Mesenteric fat pad (tissue), 1 donor: Measurements from ENCODE around the gene FAM107B. TPM values are rescaled to one million over a fixed set of nuclear protein-coding genes. Genes with fewer than 3 reads are reported as not detected.

Experiments used
- DNase-seq: peaks from one replicate; pipeline ENCODE4 v3.0.0-alpha.2; 2020; ENCODE audit warnings: low spot score
- total RNA-seq: library from RNA; stranded (reverse); fragmentation: NEBNext Ultra II Directional; extraction: Animal tissue kit (Norgen Biotek cat#: 25700); gene quantifications from one replicate; pipeline ENCODE4 v1.2.1, GENCODE V29; 2021
- donor health status: DM: yes; HTN: yes; CAD: no.

The FAM107B gene
- total RNA-seq, 1 donor from 2014 or later, result 88.2 TPM

DNA sequence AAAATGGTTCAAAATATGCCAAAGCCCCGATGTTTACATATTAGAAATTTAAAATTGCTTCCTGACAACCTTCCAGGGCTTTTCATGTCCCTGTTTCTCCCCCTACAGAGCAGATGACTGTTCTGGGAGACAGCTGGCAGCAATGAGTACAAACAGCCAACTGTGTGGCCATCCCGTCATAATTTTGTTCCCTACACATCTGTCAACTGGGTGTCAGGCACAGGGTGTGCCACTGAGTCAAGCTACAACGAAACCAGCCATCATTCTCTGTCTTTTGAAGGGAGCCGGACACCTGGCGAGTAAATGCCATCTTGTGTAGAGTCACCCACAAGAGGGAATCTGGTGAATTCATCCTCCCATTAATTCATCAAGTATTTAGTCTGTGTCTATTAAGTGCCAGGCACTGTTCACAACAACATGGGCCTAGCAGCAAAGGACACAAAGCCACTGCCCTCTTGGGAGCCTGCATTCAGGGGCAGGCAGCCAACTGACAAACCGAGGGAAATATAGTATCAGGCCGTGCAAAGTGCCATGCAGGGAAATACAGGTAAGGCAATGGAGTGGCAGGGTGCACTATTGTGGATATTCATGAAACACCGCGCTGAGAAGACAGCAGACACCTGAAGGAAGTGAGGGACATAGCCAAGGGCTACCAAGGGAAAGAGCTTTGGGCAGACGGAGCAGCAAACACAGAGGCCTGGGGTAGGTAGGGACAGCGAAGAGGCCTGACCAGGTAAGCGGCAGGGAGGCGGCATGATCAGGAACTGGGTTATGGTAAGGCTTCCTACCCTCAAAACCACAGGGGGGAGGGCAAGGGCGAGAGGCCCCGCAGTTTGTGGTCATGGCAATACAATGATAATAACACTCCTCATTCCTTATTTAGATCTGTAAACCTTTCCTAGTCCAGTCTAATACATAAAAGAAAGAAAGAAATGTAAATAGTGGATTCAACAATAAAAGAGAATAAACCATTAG, 213.6 kb downstream of the FAM107B start:
- no peak for DNase-seq

DNA sequence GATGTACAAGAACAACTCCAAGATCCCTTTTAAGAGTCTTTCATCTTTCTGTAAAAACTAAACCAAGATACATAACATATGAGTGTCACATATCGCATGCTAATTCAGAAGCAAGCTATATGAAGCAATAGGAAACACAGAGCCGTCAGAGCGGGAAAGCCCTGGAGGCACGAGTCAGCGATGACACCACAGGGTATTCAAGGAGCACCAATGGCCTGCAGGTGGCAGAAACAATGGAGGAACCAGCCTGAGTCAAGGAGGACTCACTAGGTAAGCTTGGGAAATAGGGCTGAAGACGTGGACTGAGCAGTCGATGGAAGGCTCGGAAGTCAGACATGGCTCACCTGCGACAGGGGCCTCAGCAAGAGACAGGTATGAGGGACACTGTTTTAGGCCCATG, 214.4 kb downstream of the FAM107B start:
- DNase-seq, result no peak

DNA sequence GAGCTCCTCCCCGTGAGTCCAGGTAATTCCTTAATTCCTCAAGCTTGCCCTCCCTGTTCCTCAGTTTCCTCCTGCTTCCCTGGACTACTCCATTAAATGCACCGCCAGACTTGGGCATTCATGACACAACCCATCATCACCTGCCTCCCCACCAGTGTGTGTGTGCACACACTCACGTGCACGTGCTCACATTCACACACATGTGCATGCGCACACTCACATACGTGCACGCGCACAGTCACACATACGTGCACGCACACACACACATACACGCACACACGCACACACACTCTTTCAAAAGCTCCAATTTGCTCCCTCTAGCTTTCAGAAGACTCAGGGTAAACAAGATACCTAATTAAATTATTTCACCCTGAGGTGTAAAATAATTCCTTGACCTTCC, 216.7 kb downstream of the FAM107B start:
- DNase-seq, result no peak

DNA sequence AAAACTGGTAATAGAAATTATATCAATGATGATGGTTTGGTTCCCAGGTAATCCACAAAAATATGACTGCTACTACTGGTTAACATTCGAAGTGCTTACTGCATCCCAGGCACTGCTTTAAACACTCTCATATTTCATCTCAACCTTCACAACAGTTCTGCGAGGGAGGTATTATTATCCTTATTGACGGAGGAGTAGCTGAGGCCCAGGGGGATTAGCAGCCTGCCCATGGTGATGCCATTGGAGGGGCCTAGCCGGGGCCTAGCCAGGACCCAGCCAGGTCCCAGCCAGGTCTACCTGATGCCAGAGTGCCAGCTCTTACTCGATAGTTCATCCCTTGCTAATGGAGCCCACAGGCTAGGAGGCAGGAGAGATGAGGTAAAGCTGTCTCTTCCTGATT, 217.1 kb downstream of the FAM107B start:
- DNase-seq, result no peak

DNA sequence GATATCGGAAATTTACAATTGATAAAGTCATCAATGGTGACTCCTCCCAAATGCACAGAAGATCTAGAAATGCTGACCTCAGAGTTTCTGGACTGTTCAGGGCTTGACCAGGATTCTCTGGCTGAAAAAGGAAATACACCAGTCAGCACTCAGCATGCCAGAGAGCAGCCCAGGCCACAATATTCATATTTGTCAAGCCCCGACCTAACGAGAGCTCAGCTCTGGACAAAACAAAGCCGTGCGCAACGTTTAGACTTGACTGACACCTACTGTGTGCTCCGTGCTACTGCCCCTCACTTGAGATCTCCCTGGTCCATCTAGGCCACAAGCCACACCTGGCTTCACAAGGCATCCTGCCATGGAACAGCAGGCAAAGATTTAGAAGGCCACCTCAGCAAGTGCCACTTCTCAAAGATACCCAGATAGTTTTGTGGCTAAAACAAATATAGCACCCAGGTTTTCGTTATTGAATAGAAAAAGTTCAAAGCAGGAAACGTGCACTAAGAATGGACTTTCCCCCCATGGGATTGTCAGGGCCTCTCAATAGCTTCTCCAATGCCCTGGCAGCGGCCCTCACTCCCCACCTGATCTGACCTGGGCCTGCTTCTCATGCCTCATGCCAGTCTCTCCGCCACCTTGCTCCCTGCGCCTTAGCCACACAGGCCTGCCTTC, 218.3 kb downstream of the FAM107B start:
- no peak for DNase-seq

DNA sequence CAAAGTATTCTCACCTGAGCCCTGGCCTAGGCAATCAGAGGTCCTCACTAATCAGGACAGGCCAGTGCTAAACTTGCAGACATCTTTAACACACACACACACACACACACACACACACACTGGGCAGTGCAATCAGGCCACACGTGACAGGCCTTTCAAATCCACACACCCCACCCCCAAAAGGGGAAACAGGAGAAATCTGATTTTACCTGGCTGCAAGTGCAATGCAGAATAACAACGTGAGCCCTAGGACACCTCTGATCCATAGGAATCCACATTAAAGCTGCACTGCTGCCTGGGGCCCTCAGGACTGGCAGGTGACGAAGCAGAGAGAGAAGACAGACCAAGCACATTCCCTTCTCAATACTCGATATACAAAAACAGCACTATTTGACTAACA, 218.9 kb downstream of the FAM107B start:
- no peak for DNase-seq

DNA sequence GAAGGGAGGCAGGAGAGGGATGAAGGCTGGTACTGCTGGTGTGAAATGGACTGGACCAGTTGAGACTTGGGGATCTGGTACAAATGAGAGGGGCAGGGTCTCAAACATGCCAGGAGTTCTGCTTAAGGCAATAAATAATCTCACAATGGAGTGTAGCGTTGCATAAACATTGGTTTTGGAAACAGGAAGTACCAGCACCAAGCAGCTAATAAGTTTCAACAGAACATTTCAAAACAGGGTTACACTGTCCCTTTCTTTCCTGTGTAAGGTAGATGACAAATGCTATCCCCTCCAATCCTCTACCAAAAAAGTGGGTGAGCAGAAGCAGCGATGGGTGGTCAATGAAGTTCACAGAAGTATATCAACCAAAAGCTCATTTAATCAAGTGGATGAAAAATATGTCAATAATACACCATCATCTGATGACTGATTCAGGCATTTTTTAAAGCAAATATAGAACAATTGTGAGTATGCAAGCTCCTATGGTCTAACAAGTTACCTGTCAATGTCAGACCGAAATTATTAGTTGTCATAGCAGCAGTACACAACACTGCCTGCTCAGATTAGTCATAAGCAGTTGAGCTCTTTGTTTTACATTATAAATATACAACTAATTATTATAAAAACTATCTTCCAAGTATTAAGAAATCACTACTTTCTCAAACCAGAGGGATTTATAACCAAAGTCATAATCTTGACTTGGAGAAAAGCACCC, 220.0 kb downstream of the FAM107B start:
- no peak for DNase-seq

DNA sequence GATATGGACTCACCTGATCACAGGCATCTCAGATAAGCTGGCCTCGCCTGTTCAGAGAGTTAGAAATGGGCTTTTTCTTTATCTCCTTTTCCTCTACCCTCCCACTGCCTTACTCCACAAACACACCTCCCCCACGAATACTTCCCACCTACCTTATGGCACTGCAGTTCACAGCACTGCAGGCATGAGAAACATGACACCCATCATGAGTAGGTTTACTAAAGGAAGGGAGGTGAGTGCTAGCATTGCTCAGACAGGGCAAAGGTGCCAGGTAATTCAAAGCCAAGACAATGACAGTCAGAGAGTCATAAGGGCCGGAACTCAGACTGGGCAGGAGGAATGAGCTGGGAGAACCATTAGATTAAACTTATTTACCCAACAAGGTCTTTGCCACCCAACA, 220.6 kb downstream of the FAM107B start:
- DNase-seq, result no peak

DNA sequence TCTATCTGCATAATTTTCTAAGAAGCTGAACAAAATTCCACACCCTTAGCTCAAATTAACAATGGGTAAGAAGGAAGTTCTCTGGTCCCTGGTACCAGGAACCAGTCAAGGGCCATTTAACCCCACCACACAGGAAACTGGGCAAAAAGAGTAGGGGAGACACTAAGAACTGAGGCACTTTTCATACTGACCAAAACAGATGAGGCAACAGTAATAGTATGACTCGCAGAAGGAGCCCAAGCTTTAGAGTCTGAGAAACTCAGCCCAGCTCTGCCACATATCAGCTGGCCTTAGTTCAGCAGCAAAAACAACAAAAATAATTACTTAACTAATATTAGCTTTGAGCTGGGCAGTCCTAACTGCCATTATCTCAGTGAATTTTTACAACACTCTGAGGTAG, 221.2 kb downstream of the FAM107B start:
- no peak for DNase-seq

DNA sequence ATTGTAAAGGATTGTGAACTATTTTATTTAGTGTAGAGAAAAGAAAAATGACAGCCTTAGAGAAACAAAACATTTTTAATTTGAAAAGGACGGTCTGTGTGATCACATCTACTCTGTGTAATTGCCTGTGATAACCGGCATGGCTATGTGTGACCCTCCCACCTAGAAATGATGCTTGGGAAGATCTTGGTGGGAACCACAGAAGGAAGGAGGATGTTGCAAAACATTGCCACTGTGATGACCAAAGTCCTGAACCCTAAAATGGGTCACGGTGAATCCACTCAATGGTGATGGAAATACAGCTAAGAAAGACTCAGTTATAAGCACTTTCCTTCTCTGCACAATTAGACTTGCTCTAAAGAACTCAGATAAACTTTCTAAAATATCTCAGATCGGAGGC, 222.7 kb downstream of the FAM107B start:
- DNase-seq, result no peak

DNA sequence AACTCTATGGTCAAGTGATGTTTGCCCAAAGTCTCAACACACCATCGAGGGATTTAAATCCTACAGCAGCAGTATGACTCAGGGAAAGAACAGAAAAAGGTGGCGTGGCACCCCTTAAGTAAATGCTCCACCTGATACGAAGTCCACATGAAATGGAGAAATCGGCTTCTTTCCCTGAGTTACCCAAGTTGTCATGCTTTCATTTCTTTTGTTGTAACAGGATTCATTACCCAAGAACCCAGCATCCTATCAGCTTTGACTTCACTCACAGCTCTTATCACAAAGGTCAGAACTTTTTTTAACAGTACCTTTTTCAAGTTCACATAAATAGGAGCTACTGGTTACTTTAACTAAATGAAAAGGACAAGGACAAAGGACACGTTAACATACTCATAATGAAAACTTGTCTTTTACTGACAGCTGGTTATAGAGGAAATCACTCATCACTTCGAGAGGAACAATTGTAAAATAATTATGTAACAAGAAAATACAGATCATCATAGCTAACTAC, 224.2 kb downstream of the FAM107B start:
- DNase-seq, result no peak

DNA sequence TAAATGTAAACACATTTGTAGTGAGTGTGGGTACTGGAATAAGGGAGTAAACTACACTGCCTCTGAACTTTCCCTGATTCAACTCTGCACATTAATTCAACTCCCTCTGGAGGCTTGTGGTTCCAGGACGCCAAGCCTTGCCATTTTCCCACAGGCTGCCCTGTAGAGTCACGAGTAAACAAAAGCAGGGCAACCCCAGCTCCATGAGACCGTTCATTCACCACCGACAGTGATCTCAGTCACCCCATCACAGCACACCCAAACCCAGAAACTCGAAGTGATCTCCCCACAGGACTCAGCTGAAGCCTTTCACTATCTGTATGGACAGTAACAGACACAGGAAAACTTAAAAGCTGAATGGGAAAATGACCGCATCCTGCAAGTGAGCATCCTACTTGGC, 225.2 kb downstream of the FAM107B start:
- no peak for DNase-seq

DNA sequence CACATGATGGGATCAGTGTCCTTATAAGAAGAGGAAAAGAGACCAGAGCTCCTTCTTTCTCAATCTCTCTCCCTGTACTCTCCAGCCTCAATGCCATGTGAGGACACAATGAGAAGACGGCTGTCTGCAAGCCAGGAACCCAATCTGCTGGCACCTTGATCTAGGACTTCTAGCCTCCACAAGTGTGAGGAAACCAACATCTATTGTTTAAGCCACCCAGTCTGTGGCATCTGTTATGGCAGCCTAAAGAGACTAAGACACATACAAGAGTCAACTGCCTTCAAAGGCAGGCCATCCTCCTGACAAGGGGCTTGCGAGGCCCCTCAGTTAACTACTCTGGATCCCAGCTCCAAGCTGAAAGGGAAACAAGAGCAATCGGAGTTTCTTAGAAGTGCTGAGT, 225.7 kb downstream of the FAM107B start:
- DNase-seq, result no peak

DNA sequence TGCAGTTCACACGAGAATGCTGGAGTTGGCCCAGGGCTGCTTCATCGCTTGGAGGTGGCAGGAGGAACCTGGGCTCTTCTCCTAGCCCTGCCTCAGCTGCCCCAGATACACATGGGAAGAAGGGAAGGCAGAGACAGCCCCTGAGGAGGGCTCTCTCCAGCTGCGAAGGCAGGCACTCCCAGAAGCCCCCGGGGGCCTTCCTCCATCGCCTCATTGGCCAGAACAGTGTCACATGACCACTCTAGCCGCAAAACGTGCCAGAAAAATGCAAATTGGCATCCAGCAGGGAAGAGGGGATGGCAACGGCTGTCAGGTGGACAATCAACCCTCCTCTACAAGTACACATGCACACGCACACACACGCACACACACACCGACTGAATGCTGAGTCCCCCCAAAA, 226.2 kb downstream of the FAM107B start:
- DNase-seq, result no peak

DNA sequence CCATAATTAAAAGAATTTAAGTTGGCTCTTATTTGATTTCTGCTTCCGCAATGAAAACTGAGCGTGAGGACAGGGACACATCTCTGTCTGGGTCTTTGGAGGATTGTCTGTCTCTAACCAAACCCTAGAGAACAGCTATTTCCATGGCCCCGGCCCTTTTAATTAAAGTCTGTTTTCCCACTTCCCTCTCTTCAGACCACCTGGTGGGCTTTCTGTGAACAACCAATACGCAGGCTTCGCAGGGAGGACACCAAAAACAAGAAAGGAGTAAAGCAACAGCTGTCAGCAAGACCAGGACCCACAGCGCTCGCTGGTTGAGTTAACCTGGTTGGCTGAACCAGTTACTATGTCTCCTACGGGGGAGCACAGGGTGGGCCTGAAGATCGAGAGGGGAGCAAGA, 226.9 kb downstream of the FAM107B start:
- DNase-seq, result no peak

DNA sequence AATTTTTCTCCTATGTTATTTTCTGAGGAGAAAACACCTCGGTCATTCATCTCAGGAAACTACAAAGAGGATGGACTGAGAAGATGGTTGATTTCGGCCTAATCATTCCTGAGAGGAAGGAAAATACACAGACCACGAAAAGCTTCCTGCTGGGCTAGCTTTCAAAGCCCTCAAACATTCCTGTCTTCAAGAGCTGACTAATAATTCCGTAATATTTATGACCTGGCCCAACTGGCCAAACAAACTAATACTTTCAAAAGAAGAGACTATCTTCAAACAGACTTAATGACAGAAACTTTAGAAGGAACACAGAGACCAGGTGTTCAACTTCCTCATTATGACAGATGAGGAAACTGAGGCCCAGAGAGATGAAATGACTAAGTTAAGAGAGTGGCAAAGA, 228.9 kb downstream of the FAM107B start:
- DNase-seq, result no peak

DNA sequence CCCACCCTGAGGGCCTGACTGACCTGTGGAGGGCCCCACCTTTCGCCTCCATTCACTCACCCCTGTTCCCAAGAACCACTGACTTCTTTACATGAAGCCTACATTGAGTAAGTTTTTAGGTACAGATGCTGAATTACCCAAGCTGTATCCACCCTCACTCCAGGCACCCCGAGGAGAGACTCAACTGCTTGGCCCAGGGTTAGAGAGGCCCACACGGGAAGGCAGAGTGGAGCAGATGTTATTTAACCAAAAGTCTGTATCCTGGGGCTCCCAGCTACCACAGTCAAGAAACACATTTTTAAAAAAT, 230.8 kb downstream of the FAM107B start:
- DNase-seq, result no peak

DNA sequence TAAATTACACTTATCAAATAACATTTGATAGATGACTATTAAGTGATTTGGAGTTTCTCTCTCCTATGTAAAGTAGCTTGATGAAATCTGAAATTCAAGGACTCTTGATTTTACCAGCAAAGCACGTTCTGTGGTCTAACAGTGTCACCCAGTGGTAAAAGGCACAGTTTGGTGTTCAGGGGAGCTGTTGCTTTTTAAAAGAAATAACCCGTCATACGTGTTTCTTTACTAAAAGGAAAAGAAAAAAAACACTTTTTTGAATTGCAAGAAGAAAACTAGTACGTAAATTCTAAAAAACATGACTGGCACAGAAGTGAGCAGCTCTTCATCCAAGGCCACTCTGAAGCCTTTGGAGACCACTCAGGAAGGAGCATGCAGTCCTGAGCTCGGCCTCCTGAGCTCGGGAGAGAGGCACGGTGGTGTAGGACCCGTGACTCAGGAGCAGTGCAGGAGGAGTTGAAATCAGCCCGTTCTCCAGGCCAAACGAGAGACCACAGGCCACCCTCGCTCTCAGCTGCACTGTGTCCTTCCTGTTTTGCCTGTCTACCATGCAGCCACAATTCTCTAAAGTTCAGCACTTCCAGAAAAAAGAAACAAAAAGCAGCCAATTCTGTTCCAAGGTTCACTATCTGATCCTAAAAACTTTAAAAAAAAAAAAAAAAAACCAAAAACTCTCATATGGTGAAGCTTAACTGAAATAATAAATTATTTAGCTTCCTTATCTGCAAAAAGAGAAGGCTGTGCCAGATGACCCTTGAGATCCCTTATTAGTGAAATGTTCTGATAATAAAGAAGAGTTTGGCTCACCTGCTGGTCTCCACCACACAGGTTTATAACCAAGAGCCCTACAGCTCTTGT, 231.4 kb downstream of the FAM107B start:
- DNase-seq, result no peak

DNA sequence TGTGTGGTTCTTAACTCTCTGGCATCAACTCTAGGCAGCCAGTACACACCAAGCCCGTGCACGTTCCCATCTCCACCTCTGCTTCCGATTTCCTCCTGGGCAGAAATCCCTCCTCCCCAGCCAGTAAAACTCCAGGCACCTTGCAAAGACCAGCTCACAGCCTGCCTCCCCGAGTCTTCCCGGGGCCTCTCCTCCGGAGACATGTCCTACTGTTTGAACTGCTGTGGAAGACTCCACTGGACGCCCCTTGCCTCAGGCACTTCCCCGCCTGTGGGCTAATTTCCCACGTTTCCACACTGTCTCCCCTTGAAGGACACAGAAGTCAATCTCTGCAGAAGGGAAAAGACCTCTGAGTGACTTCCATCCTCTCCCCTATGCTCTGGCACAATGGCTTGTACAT, 233.3 kb downstream of the FAM107B start:
- DNase-seq, result no peak

DNA sequence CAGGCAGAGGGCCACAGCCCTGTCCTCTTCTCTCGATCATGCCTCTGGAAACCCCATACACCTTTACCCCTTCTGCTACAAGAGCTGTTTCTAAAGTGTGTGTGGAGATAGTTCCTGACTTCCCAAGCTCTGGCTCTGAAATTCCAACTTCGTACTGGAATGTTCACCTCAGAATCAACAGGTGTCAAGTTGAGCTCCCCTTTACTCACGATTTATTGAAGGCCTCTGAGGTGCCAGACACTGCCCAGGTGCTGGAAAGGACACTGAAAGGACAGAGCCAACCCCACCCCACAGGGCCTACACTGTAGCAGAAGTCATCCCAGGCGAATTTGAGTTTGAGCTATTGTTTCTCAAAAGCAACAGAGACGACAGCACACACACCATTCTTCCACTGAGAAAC, 234.1 kb downstream of the FAM107B start:
- no peak for DNase-seq

DNA sequence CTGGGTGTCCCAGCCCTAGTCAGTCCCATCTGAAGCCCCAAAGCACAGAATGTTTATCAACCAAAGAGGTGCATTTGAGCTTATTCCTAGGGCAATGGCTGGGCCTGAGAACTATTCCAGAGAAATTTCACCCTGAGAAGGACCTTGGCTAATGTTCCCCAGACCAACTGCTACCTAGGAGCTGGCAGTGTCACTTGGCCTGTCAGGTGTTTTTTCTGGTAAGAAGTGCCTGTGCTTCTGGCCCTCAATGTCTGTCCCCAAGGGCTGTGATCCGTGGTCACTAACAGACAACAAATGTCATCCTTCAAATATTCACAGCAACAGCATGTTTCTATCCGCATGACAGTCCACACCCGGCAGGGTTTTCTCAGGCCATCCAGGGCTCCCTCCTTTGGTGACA, 234.6 kb downstream of the FAM107B start:
- no peak for DNase-seq
